Stomach (tissue), 9 donors: ENCODE data around the gene NPTN. TPM values are rescaled to one million over a fixed set of nuclear protein-coding genes. Genes with fewer than 3 reads are reported as not detected.
"Not testable (repeated sequence)": the region's sequence is repeated elsewhere in the genome, so short reads cannot be mapped to it uniquely, and the experiment has no call there.

Experiments used
- DNase-seq, 2 donors: peaks; one replicate each; pipeline versions ENCODE4 v3.0.0 to v3.0.0-alpha.2; 2013 to 2019
- H3K27ac ChIP-seq, 5 donors: fragments of 200-600 bp in 4 of 5; sonication (generic) in 4 of 5; one replicate each; pipeline ENCODE4 v1.5.1; 2013 to 2019; ENCODE audit warnings: mild to moderate bottlenecking in 1 of 5, moderate library complexity in 1 of 5
- H3K27me3 ChIP-seq, 3 donors: fragments of 200-600 bp; sonication (generic); one replicate each; pipeline ENCODE4 v1.5.1; 2017 to 2019; ENCODE audit warnings: mixed run types in 1 of 3
- H3K36me3 ChIP-seq, 4 donors: fragments of 200-600 bp; sonication (generic); 1 replicate in 3 of 4; 2 replicates in 1 of 4; pipeline ENCODE4 v1.5.1; 2016 to 2019
- H3K4me1 ChIP-seq, 4 donors: fragments of 200-600 bp; sonication (generic); one replicate each; pipeline ENCODE4 v1.5.1; 2016 to 2019
- H3K4me3 ChIP-seq, 4 donors: fragments of 200-600 bp; sonication (generic) in 3 of 4; one replicate each; pipeline ENCODE4 v1.5.1; 2016 to 2019; ENCODE audit warnings: mild to moderate bottlenecking in 1 of 4
- H3K9me3 ChIP-seq, 4 donors: fragments of 200-600 bp; sonication (generic); one replicate each; pipeline ENCODE4 v1.5.1; 2016 to 2019
- CTCF ChIP-seq, 7 experiments: fragments of 450-650 bp in 4 of 7; fragments of 200-600 bp in 3 of 7; sonication (generic) in 3 of 7; IDR thresholded peaks; one replicate each; pipeline ENCODE4 v1.5.1; 2016 to 2019; ENCODE audit warnings: antibody characterized with exemption in 7 of 7, control low read depth in 2 of 7, mild to moderate bottlenecking in 1 of 7
- EP300 ChIP-seq: sonication (generic); formaldehyde crosslinking; IDR thresholded peaks from one replicate; pipeline ENCODE4 v1.6.1; 2017; ENCODE audit warnings: antibody characterized with exemption
- POLR2A ChIP-seq, 4 donors: fragments of 450-650 bp; IDR thresholded peaks; one replicate each; pipeline ENCODE4 v1.6.1; 2016; ENCODE audit warnings: antibody characterized with exemption in 4 of 4, control low read depth in 2 of 4, mild to moderate bottlenecking in 1 of 4, moderate library complexity in 1 of 4
- POLR2AphosphoS5 ChIP-seq, 3 donors: sonication (generic); formaldehyde crosslinking; IDR thresholded peaks; one replicate each; pipeline ENCODE4 v1.6.1; 2016; ENCODE audit warnings: antibody characterized with exemption in 3 of 3
- WGBS, 5 donors: extraction: QIAGEN DNeasy Blood & Tissue Kit in 3 of 5; methylation state at CpG; one replicate each; pipeline versions ENCODE4 v1.1.5 to v1.1.7; 2013 to 2018; 5-methylcytosine and 5-hydroxymethylcytosine counted together
- intact Hi-C: fragments of 100-400 bp; cut with DNase I; formaldehyde crosslinking; loops from one replicate; pipeline ENCODE4 v1.15.1; 2023; ENCODE audit warnings: low total_unique reads
- polyA plus RNA-seq, 3 donors: library from polyadenylated mRNA; stranded (reverse); fragments of 200-250 nt; gene quantifications; one replicate each; pipeline ENCODE4 v1.2.3, GENCODE V29; 2013
- total RNA-seq, 5 donors: library from RNA; depleted of rRNA; stranded (reverse); fragments of >200 nt; gene quantifications; one replicate each; pipeline versions ENCODE4 v1.1.0 to v1.2.3, GENCODE V29; 2014 to 2016
- donor health status: healthy with polysubstance abuse.
- donor health status: Bipolar disorder and iron deficiency.
- donor health status: healthy.

NPTN gene
- total and polyA plus RNA-seq, 8 donors = 41.4 to 228 (median 96.2) TPM

- Histone ChIP-seq H3K27ac (no peak overlapping the region), H3K9me3 (no peaks in the 10 kb centered on the region), H3K36me3 (peaks cover 18 to 58% (median 53%) of the 10 kb centered on the region in 4 donors), H3K4me3 (no peak overlapping the region), H3K4me1 (no peaks in the 10 kb centered on the region), H3K27me3 (no peaks in the 10 kb centered on the region)
- intact Hi-C loops = no loop called here
- 73 to 94% (median 94%) methylated on average over 4 of the region's 4 CpGs for WGBS, 5 donors
- TF ChIP-seq POLR2A (IDR thresholded peaks at IDR 0.05) (no peak), CTCF (IDR thresholded peaks at IDR 0.05) (no peak)
- no peak for DNase-seq
These were observed 78.1 kb downstream of the NPTN start for GRCh38 chr15:73555080-73555479.

GRCh38 chr15:73550190-73550589, 83.0 kb downstream of the NPTN start:
- Histone ChIP-seq H3K4me3 (no peak overlapping the region), H3K27ac (no peak overlapping the region), H3K4me1 (no peaks in the 10 kb centered on the region), H3K27me3 (no peaks in the 10 kb centered on the region), H3K36me3 (peaks cover 0 to 9% (median 8%) of the 10 kb centered on the region in 4 donors), H3K9me3 (no peaks in the 10 kb centered on the region)
- intact Hi-C loops = no loop called here
- no peak for DNase-seq
- TF ChIP-seq CTCF (IDR thresholded peaks at IDR 0.05) (no peak), POLR2AphosphoS5 (IDR thresholded peaks at IDR 0.05) (no peak), POLR2A (IDR thresholded peaks at IDR 0.05) (no peak), EP300 (no peak)

GRCh38 chr15:73548925-73549324, 84.3 kb downstream of the NPTN start:
- H3K36me3 ChIP-seq, H3K27me3 ChIP-seq, DNase-seq, H3K9me3 ChIP-seq, intact Hi-C loops, H3K27ac ChIP-seq, H3K4me3 ChIP-seq, H3K4me1 ChIP-seq: not testable (repeated sequence)
- 86 to 94% (median 92%) methylated on average over 3 of the region's 3 CpGs for WGBS, 5 donors

GRCh38 chr15:73541479-73541878, 91.7 kb downstream of the NPTN start:
- TF ChIP-seq CTCF (IDR thresholded peaks at IDR 0.05) = no peak
- TF ChIP-seq POLR2AphosphoS5 (IDR thresholded peaks at IDR 0.05) = no peak
- no peak for TF ChIP-seq EP300
- TF ChIP-seq POLR2A (IDR thresholded peaks at IDR 0.05) = no peak
- H3K4me1 ChIP-seq = peaks cover 0 to 4% (median 0%) of the 10 kb centered on the region in 4 donors
- H3K27me3 ChIP-seq = no peaks in the 10 kb centered on the region
- intact Hi-C loops = no loop called here
- H3K36me3 ChIP-seq = no peaks in the 10 kb centered on the region
- no peak overlapping the region for H3K27ac ChIP-seq
- DNase-seq = no peak
- no peaks in the 10 kb centered on the region for H3K9me3 ChIP-seq
- no peak overlapping the region for H3K4me3 ChIP-seq

- TF ChIP-seq EP300 = no peak
- TF ChIP-seq CTCF (IDR thresholded peaks at IDR 0.05) = no peak
- 60 to 85% (median 75%) methylated on average over 3 of the region's 3 CpGs for WGBS, 5 donors
- no peaks in the 10 kb centered on the region for H3K9me3 ChIP-seq
These were observed 93.0 kb downstream of the NPTN start for GRCh38 chr15:73540161-73540560.

More at GRCh38 chr15:73540161-73540560, 93.0 kb downstream of the NPTN start:
- intact Hi-C loops = no loop called here
- no peaks in the 10 kb centered on the region for H3K27me3 ChIP-seq
- DNase-seq = no peak
- H3K4me3 ChIP-seq = no peak overlapping the region
- H3K36me3 ChIP-seq = no peaks in the 10 kb centered on the region
- no peak overlapping the region for H3K27ac ChIP-seq
- H3K4me1 ChIP-seq = peaks cover 0 to 4% (median 0%) of the 10 kb centered on the region in 4 donors
